Measurements from ENCODE around the gene MARCHF7. TPM values are rescaled to one million over a fixed set of nuclear protein-coding genes. Genes with fewer than 3 reads are reported as not detected.

The MARCHF7 gene
- total and polyA plus RNA-seq, 2 of the 8 experiments (the other 6 are each of a cell fraction or from before 2014, with no cell fraction given) = 18.3 to 116 TPM

DNA sequence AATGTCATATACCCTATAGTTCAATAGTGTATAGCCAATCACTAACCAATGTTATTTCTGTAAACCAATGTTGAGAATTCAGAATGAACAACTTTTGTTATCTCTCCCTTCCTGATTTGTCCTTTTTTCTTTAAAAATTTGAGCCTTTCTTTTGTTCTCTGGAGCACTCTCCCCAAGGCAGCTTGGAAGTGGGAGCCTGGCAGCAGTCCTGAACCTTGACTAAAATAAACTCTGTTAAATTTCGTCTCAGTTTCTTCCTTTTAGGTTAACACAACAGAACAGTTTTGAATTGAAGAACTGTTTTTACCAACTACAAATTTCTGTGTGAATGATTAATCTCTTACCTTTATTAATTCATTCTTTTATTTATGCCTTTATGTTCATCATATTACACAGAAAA lies 49.8 kb downstream of the MARCHF7 start:
- H2BK120ac ChIP-seq (replicated peaks; ENCODE audit: low read depth, low read length) = no peak overlapping the region
- H4K5ac ChIP-seq (ENCODE audit: insufficient read length, low read depth, low read length) = no peak overlapping the region
- no peak overlapping the region for H3K18ac ChIP-seq (ENCODE audit: extremely low read depth, low read length)
- peaks cover 2 to 3% of the 10 kb centered on the region in 2 experiments for H4K20me1 ChIP-seq (replicated peaks in 1 of 2; ENCODE audit: control insufficient read depth in 1 of 2, insufficient read depth in 2 of 2, low read length in 2 of 2)
- no peak overlapping the region for H2BK5ac ChIP-seq (ENCODE audit: low read depth, low read length)
- H2BK12ac ChIP-seq (ENCODE audit: low read depth, low read length) = no peak overlapping the region
- peaks cover 0 to 8% of the 10 kb centered on the region in 2 experiments; a peak in 2 of 4 replicates for H3K79me2 ChIP-seq (ENCODE audit: control insufficient read depth in 1 of 2, insufficient read depth in 2 of 2, low read length in 2 of 2)
- H3K4me3 ChIP-seq (ENCODE audit: extremely low read depth in 1 of 4, insufficient read depth in 2 of 4, low read depth in 3 of 4, low read length in 4 of 4) = no peak overlapping the region
- no peak overlapping the region for H3K14ac ChIP-seq (ENCODE audit: insufficient read length)
- no peak overlapping the region for H3K23ac ChIP-seq (ENCODE audit: insufficient read length)
- no peaks in the 10 kb centered on the region for H3K27me3 ChIP-seq (replicated peaks in 1 of 4; ENCODE audit: control insufficient read depth in 3 of 4, extremely low read depth in 1 of 4, insufficient read depth in 3 of 4, low read length in 3 of 4)
- no peaks in the 10 kb centered on the region for H3K9me3 ChIP-seq (ENCODE audit: insufficient read depth in 2 of 2, low read depth in 1 of 2, low read length in 1 of 2)
- H3K36me3 ChIP-seq (ENCODE audit: control insufficient read depth in 2 of 4, insufficient read depth in 4 of 4, low read length in 3 of 4) = peaks cover 9 to 88% (median 29%) of the 10 kb centered on the region in 4 experiments
- H3K56ac ChIP-seq (replicated peaks; ENCODE audit: insufficient read length, low read depth, low read length) = no peak overlapping the region
- H3K4me1 ChIP-seq (replicated peaks in 1 of 4; ENCODE audit: control insufficient read depth in 3 of 4, insufficient read depth in 4 of 4, low read length in 3 of 4) = no peaks in the 10 kb centered on the region
- no peak overlapping the region for H3K27ac ChIP-seq (ENCODE audit: low read depth, low read length)
- H2BK20ac ChIP-seq (ENCODE audit: low read length) = no peak overlapping the region
- ChIA-PET CTCF (ENCODE audit: partially characterized antibody) (interaction anchor here (1.2 kb wide), 2 partner anchors 204 to 206 kb away, joined by 3 to 4 read pairs; no protein-coding TSS in a partner anchor), POLR2A (ENCODE audit: partially characterized antibody) (interaction anchor here (1.5 to 2.7 kb wide), 4 partner anchors 9 to 50 kb away, joined by 4 to 11 read pairs (median 9); partner anchors contain the start of gene MARCHF7)
- no peak overlapping the region for H4K8ac ChIP-seq (ENCODE audit: extremely low read depth, insufficient read depth, low read length)
- no peak overlapping the region for H2BK15ac ChIP-seq (ENCODE audit: low read length)
- TF ChIP-seq KDM4A (IDR thresholded peaks at IDR 0.05; ENCODE audit: low read depth, low read length, severe bottlenecking) (no peak), NANOG (IDR thresholded peaks at IDR 0.05; ENCODE audit: insufficient read depth, low read depth, low read length, poor library complexity, severe bottlenecking) (no peak), EP300 (IDR thresholded peaks at IDR 0.05; ENCODE audit: borderline replicate concordance in 1 of 2, low read depth in 2 of 2, low read length in 2 of 2) (no peak)
- TF ChIP-seq, protein P1, sequence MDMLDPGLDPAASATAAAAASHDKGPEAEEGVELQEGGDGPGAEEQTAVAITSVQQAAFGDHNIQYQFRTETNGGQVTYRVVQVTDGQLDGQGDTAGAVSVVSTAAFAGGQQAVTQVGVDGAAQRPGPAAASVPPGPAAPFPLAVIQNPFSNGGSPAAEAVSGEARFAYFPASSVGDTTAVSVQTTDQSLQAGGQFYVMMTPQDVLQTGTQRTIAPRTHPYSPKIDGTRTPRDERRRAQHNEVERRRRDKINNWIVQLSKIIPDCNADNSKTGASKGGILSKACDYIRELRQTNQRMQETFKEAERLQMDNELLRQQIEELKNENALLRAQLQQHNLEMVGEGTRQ (IDR thresholded peaks at IDR 0.05; ENCODE audit: low read length) = no peak
- DNase-seq (ENCODE audit: low read depth in 1 of 2, low spot score in 2 of 2) (no peak), FAIRE-seq (no peak)
- no peaks in the 10 kb centered on the region; the same call in 1 of the 2 replicates for H3K79me1 ChIP-seq (ENCODE audit: low read depth, low read length)
- H4K91ac ChIP-seq (replicated peaks; ENCODE audit: insufficient read length, low read length) = no peak overlapping the region
- no peak overlapping the region for H2AK5ac ChIP-seq (ENCODE audit: low read depth, low read length)
- no peak overlapping the region for H3K4me2 ChIP-seq (ENCODE audit: insufficient read depth in 1 of 2, low read depth in 2 of 2, low read length in 2 of 2)
- no peak overlapping the region for H3K9ac ChIP-seq (replicated peaks in 1 of 4; ENCODE audit: extremely low read depth in 1 of 4, low read depth in 3 of 4, low read length in 3 of 4)
- 93% methylated on average over 1 of the region's 1 CpG; no CpG with 5 or more reads in 1 of the 2 experiments for WGBS, 2 experiments (ENCODE audit: extremely low coverage in 1 of 2, insufficient coverage in 1 of 2, insufficient read length in 1 of 2, insufficient replicate concordance in 2 of 2, low coverage in 1 of 2, low lambda C conversion rate in 2 of 2, missing lambda C conversion rate in 1 of 2)
- H3K4ac ChIP-seq (replicated peaks; ENCODE audit: insufficient read length, low read depth, low read length) = no peak overlapping the region
- no peak overlapping the region for H2AFZ ChIP-seq (ENCODE audit: low read length)
- no peaks in the 10 kb centered on the region for H3K23me2 ChIP-seq (ENCODE audit: low read depth, low read length)

Measured in H1 (cell line).